Heart left ventricle (tissue), 13 donors: Measurements from ENCODE around the gene CLASP2.

Source experiments
- CTCF ChIP-seq, 12 donors: fragments of 200-600 bp; sonication (generic) in 4 of 12; IDR thresholded peaks; one replicate each; pipeline versions ENCODE4 v1.5.0 to v1.8.0; 2018 to 2022; ENCODE audit warnings: antibody characterized with exemption in 12 of 12, mild to moderate bottlenecking in 5 of 12
- POLR2A ChIP-seq, 2 donors: fragments of 450-650 bp; IDR thresholded peaks; one replicate each; pipeline ENCODE4 v1.6.1; 2017; ENCODE audit warnings: antibody characterized with exemption in 2 of 2, mild to moderate bottlenecking in 2 of 2, moderate library complexity in 2 of 2
- donor health status: ischemic (EF 13 %, LVEDD 7.1; RV severe dilation, severe dysfunction).
- donor health status: DM: no; HTN: yes; CAD: no.
- donor health status: DM: no; HTN: no; CAD: no.
- donor health status: ischemic (EF 25% LVEDD 6.9; RV normal size, moderate dysfunction).
- donor health status: ischemic (EF 25% LVEDD 5.7; RV mildly dilated, moderate dysfunction).
- donor health status: ischemic (EF 35%, LVEDD 5.7; RV mildly dilated, moderate dysfunction).
- donor health status: nonischemic (EF 11% LVEDD 7.7; RV severe dilation, severe dysfunction).
- donor health status: DM: yes; HTN: yes; CAD: no.
- donor health status: PGD.
- donor health status: ischemic (EF 29% LVEDD 5.4; RV normal size, mild dysfunction).
- donor health status: nonischemic (EF 23%, LVEDD 6.1; RV moderate dilation, normal function).

- TF ChIP-seq CTCF (IDR thresholded peaks at IDR 0.05) (no peak), POLR2A (IDR thresholded peaks at IDR 0.05) (no peak)
Observed at GRCh38 chr3:33597257-33597689, 120.8 kb downstream of the CLASP2 start.
